ENCODE data around the gene PNPLA1. TPM values are rescaled to one million over a fixed set of nuclear protein-coding genes. Genes with fewer than 3 reads are reported as not detected.

Gene PNPLA1
- total RNA-seq, 2 donors from 2014 or later = 2.0 TPM; not detected in 1

- Histone ChIP-seq H3K36me3 (no peaks in the 10 kb centered on the region), H3K4me3 (no peak overlapping the region), H3K27ac (no peak overlapping the region), H3K27me3 (replicated peaks; ENCODE audit: insufficient read depth) (no peaks in the 10 kb centered on the region), H3K9me3 (no peaks in the 10 kb centered on the region), H3K4me1 (replicated peaks) (no peaks in the 10 kb centered on the region)
- no peak for TF ChIP-seq POLR2A (IDR thresholded peaks at IDR 0.05)
- no peak for TF ChIP-seq POLR2AphosphoS5 (IDR thresholded peaks at IDR 0.05)
- TF ChIP-seq CTCF (IDR thresholded peaks at IDR 0.05) = no peak
- no peak for DNase-seq (ENCODE audit: low spot score)
- WGBS = 79% methylated on average over 4 of the region's 4 CpGs
- intact Hi-C loops (cut with DNase I) = loop anchor here (10.0 kb wide), 1 partner anchor 231 kb away; no protein-coding TSS in a partner anchor
These were observed 86.0 kb downstream of the PNPLA1 start for GRCh38 chr6:36355819-36356218.

- Histone ChIP-seq H3K27ac (no peak overlapping the region), H3K27me3 (replicated peaks; ENCODE audit: insufficient read depth) (no peaks in the 10 kb centered on the region), H3K9me3 (no peaks in the 10 kb centered on the region), H3K4me1 (replicated peaks) (no peaks in the 10 kb centered on the region), H3K4me3 (no peak overlapping the region), H3K36me3 (no peaks in the 10 kb centered on the region)
- 85% methylated on average over 3 of the region's 3 CpGs for WGBS
- no peak for DNase-seq (ENCODE audit: low spot score)
- intact Hi-C loops (cut with DNase I) = loop anchor here (10.0 kb wide), 1 partner anchor 233 kb away; no protein-coding TSS in a partner anchor
- TF ChIP-seq POLR2A (IDR thresholded peaks at IDR 0.05) (no peak), CTCF (IDR thresholded peaks at IDR 0.05) (no peak), POLR2AphosphoS5 (IDR thresholded peaks at IDR 0.05) (no peak)
These were observed 88.0 kb downstream of the PNPLA1 start for GRCh38 chr6:36357872-36358225.

Other genes with a start within 250 kb of the PNPLA1 start
- 10 to 100 TPM in 1 of 2 donors, not detected in 1; 15.2 TPM for gene SLC26A8, start 245.4 kb upstream of the PNPLA1 start, total RNA-seq
- gene MAPK14, start 242.3 kb upstream of the PNPLA1 start, total RNA-seq = 10 to 100 TPM; 36.7 to 43.2 TPM
- 10 to 100 TPM; 34.6 to 53.5 TPM for gene MAPK13, start 139.5 kb upstream of the PNPLA1 start, total RNA-seq
- 10 to 100 TPM; 33.2 to 72.1 TPM for gene BRPF3, start 73.3 kb upstream of the PNPLA1 start, total RNA-seq
- gene BNIP5, start 66.8 kb downstream of the PNPLA1 start, total RNA-seq = under 1 TPM in 1 of 2 donors, not detected in 1; 0.34 TPM
- gene ETV7, start 117.6 kb downstream of the PNPLA1 start, total RNA-seq = 1 to 10 TPM in 1 of 2 donors, under 1 TPM in 1; 0.74 to 1.8 TPM
- 1 to 10 TPM in 1 of 2 donors, not detected in 1; 6.3 TPM for gene PXT1, start 172.8 kb downstream of the PNPLA1 start, total RNA-seq
- gene KCTD20, start 172.9 kb downstream of the PNPLA1 start, total RNA-seq = 10 to 100 TPM; 33.7 to 44.1 TPM